NCI-H2196 (cell line): ENCODE data around the gene MAEA.
A peak's percentile ranks its signal among the peaks of the same experiment; 100 is the strongest.

Experiments used
- DNase-seq: peaks from one replicate; lab custom pipeline; 2025; ENCODE audit not compliant: unreplicated experiment; lab: John Stamatoyannopoulos, UW

The MAEA gene

GRCh38 chr4:1289207-1290164, at the start of gene MAEA:
TSS of gene MAEA (plus strand) at chr4:1289891. CDS start at chr4:1289914, 23 bp downstream.
- DNase-seq: peak; percentile 95

- DNase-seq: no peak
Measured at GRCh38 chr4:1239950-1240307, 49.8 kb upstream of the MAEA start.

DNA sequence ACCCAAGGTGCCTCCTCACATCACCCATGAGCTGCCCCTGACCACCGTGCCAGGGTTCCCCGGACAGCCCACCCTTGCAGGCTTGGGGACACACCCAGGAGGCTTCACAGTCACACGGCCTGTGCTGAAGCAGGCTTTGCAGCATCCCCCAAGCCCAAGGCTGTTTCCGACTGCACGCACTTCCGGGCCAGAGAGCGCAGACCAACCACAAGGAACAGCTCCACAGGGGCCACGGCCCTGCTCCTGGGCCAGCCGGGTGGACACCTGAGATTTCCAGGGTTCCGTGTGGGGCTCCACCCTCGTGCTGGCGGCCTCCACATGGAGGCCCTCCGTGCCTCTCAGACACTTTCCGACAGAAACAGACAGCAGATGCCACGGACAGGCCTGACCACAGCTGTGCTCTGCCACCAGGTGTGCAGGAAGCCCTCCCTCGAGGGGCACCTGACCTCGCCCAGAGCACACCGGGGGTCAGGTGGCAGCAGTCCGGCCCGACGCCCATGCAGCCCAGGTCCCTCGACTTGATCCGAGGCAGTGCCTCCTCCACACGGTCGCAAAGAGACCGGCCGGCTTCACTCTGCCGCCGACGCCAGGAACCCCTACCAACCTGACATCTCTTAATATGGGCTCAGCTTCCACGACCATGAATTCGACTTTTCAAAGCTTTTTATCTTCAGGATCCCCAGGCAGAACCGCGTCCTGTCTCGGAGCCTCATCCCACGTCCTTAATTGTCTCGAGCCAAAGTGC, 48.8 kb upstream of the MAEA start:
- DNase-seq: no peak

- no peak for DNase-seq
Measured at GRCh38 chr4:1241466-1241935, 48.2 kb upstream of the MAEA start.

GRCh38 chr4:1241936-1242505, 47.7 kb upstream of the MAEA start:
- no peak for DNase-seq

DNA sequence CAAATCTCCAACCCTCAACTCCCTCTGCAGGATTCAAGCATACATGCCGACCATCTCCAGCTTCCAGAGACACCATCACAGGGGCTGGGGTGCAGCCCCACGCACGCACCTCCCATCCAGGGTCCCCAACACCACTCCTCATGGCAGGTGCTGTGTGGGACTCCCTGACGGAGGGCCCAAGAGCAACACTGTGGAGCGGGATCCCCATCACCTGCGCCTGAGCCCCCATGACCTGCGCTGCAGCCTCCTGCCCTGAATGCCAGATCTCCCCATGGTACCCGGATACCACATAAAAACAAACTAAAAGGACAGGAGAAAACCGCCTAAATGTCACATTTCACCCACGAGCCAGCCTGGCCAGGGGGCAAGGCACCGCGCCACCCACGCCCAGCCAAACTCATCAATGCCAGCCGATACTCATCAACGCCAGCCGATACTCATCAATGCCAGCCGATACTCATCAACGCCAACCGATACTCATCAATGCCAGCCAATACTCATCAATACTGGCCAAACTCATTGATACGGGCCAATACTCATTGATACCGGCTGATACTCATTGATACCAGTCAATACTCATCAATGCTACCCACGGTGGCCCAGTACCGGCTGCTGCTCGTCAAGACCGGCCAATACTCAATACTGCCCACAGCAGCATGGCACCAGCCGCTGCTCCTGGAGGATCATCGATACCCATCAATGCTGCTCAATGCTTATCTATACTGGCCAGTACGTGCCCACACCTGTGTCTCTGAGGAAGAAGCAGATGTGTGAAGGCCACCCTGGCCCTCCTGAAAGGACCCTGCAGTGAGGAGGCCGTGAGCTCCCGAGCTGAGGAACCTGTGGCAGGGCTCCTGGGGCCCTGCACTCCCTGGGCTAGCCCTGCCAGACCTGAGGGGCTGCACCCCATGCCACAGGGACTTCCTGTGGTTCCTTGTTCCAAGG, 46.9 kb upstream of the MAEA start:
- no peak for DNase-seq

- DNase-seq: no peak
Measured at GRCh38 chr4:1243451-1244080, 46.1 kb upstream of the MAEA start.

DNA sequence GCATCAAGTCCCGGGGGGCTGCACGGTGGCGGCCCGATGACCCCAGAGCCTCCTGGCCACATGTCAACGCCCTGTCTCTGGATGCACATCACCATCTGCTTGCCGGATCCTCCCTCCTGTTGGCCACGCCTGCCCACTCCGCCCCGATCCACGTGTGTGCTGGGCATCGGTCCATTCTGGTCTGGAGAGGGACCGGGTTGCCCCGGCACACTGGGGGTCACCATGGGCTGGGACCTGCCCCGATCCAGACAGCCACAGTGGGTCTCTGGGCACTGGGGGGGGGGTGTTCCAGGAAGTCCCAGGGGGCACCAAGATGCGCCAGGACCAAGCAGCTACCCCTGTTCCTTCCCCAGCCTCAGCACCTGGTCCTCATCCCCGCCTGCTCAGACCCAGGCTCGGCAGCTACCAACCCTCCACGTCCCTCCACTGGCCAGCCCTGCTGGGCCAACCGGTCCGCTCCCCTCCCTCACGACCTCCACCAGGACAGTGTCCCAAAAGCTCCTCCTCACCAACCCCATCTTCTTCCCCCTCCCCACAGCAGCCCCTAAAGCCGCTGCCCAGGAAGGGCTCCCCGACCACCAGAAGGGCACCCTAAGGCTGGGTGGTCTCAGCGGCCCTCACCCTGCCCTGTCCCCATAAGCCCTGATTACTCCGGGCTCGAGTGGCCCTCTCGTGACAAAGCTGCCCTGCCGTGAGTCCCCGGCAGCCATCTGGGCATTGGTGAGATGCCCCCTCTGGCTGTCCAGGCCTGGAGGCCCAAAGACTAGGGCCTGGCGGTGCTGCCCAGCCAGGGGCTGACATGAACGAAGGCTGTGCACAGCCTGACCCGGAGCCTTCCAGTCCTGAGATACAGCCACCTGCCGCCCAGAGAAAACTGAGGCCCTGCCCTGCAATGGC, 45.4 kb upstream of the MAEA start:
- DNase-seq: no peak

- DNase-seq: no peak
Measured at GRCh38 chr4:1244978-1245471, 44.7 kb upstream of the MAEA start.

DNA sequence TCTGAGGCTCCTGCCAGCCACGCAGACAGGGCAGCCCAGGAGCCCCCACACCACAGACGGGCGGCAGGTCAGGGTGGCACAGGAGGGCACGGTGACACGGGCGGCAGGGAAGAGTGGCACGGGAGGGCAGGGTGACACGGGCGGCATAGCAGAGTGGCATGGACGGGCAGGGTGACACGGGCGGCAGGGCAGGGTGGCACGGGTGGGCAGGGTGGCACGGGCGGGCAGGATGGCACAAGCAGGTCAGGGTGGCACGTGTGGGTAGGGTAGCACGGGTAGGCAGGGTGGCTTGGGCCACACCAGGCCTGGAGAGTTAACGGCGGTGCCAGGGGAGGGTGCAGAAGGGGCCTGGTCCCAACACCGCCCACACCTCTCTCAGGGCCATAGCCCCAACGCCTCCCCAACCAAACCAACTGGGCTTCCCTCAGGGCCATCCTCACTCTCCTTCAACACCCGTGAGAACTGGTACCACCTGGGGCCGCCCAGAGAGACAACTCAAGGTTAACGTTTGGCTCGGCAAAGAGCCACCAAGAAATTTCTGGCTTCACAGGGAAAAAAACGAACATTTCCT, 44.1 kb upstream of the MAEA start:
- DNase-seq: no peak

- no peak for DNase-seq
Measured at GRCh38 chr4:1246111-1246881, 43.4 kb upstream of the MAEA start.

- DNase-seq: no peak
Measured at GRCh38 chr4:1246901-1247863, 42.5 kb upstream of the MAEA start.

GRCh38 chr4:1247864-1248244, 41.8 kb upstream of the MAEA start:
- no peak for DNase-seq

- peak; percentile 86 for DNase-seq
Measured at GRCh38 chr4:1248245-1249147, 41.2 kb upstream of the MAEA start, which contains the start of gene CTBP1. TSS of gene CTBP1 (minus strand) at chr4:1249130. CDS start at chr4:1241331, 7,799 bp downstream.

- DNase-seq: peak; percentile 86
Measured at GRCh38 chr4:1249148-1249730, 40.5 kb upstream of the MAEA start.
